ENCODE data around the gene CPED1. TPM values are rescaled to one million over a fixed set of nuclear protein-coding genes. Genes with fewer than 3 reads are reported as not detected.
"Not testable (repeated sequence)": the region's sequence is repeated elsewhere in the genome, so short reads cannot be mapped to it uniquely, and the experiment has no call there.

Gene CPED1
- total RNA-seq, 1 donor from 2014 or later: 27.3 TPM

- H3K27me3 ChIP-seq: no peaks in the 10 kb centered on the region
- DNase-seq (ENCODE audit: extremely low spot score in 2 of 2): no peak
- peaks cover 5% of the 10 kb centered on the region for H3K4me1 ChIP-seq
- intact Hi-C loops (cut with DNase I): no loop called here
- H3K27ac ChIP-seq: peak overlapping the region; percentile 4
- no peaks in the 10 kb centered on the region for H3K36me3 ChIP-seq
- TF ChIP-seq POLR2A (IDR thresholded peaks at IDR 0.05) (no peak), POLR2AphosphoS5 (IDR thresholded peaks at IDR 0.05; ENCODE audit: insufficient read depth in 1 of 2, low read depth in 1 of 2) (peak in 1 of 2 donors; percentile 46)
- H3K9me3 ChIP-seq: no peaks in the 10 kb centered on the region
- H3K4me3 ChIP-seq: no peak overlapping the region
Measured at GRCh38 chr7:121069346-121070100, 81.0 kb downstream of the CPED1 start.

DNA sequence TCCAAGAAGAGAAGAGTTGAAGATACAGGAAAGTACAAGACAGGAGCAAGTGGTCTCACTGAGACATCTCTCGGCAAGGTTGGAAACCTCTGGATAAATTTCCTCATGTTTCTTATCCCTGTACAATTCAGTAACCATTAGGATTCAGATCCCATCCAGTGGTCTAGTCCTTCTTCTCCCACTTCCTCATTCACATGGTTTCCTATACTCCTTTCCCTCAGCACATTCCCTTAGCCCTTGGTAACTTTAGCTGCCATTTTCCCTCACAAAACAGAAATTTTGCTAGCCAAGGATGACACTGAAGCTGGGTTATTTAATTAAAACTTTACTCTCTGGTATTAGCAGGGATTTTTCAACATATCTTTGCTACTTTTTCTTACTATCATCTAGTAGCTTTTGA, 82.6 kb downstream of the CPED1 start:
- DNase-seq (ENCODE audit: extremely low spot score in 2 of 2): no peak
- no peaks in the 10 kb centered on the region for H3K27me3 ChIP-seq
- no peak for TF ChIP-seq POLR2AphosphoS5 (IDR thresholded peaks at IDR 0.05; ENCODE audit: insufficient read depth in 1 of 2, low read depth in 1 of 2)
- TF ChIP-seq POLR2A (IDR thresholded peaks at IDR 0.05): no peak
- no peak for TF ChIP-seq CTCF (IDR thresholded peaks at IDR 0.05)
- H3K4me1 ChIP-seq: peaks cover 5% of the 10 kb centered on the region
- H3K4me3 ChIP-seq: no peak overlapping the region
- no peak overlapping the region for H3K27ac ChIP-seq
- intact Hi-C loops (cut with DNase I): no loop called here
- H3K36me3 ChIP-seq: no peaks in the 10 kb centered on the region
- no peaks in the 10 kb centered on the region for H3K9me3 ChIP-seq

DNA sequence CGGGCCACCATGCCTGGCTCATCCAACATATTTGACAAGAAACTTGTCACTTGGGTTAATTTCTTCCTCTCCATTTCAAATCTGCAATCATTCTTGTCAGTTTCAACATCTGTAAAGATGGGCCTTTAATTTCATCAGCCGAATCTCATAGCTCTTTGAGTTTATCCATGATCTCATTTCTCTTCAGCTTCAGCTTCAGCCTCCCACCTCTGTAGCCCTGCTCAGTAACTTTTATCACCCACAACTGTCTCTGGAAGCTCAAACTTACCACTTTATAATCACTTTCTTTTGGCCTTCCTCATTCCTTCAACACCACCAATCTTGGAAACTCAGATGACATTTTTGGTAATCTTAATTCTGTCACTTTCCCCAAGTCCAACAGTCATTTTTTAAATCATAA, 83.2 kb downstream of the CPED1 start:
- DNase-seq (ENCODE audit: extremely low spot score in 2 of 2): no peak
- Histone ChIP-seq H3K4me1 (peaks cover 5% of the 10 kb centered on the region), H3K36me3 (no peaks in the 10 kb centered on the region), H3K27me3 (no peaks in the 10 kb centered on the region), H3K9me3 (no peaks in the 10 kb centered on the region), H3K4me3 (no peak overlapping the region), H3K27ac (no peak overlapping the region)
- intact Hi-C loops (cut with DNase I): no loop called here
- TF ChIP-seq POLR2A (IDR thresholded peaks at IDR 0.05) (no peak), POLR2AphosphoS5 (IDR thresholded peaks at IDR 0.05; ENCODE audit: insufficient read depth in 1 of 2, low read depth in 1 of 2) (no peak)

- no peaks in the 10 kb centered on the region for H3K9me3 ChIP-seq
- no peak overlapping the region for H3K4me3 ChIP-seq
- no peaks in the 10 kb centered on the region for H3K27me3 ChIP-seq
- no peak for TF ChIP-seq CTCF (IDR thresholded peaks at IDR 0.05)
- TF ChIP-seq POLR2A (IDR thresholded peaks at IDR 0.05): no peak
- no peaks in the 10 kb centered on the region for H3K36me3 ChIP-seq
- intact Hi-C loops (cut with DNase I): no loop called here
- H3K27ac ChIP-seq: no peak overlapping the region
- DNase-seq (ENCODE audit: extremely low spot score in 2 of 2): no peak
- H3K4me1 ChIP-seq: peaks cover 5% of the 10 kb centered on the region
Measured at GRCh38 chr7:121072826-121073225, 84.3 kb downstream of the CPED1 start.

GRCh38 chr7:121073463-121074099, 85.1 kb downstream of the CPED1 start:
- intact Hi-C loops (cut with DNase I): no loop called here
- no peak for DNase-seq (ENCODE audit: extremely low spot score in 2 of 2)
- Histone ChIP-seq H3K27me3 (no peaks in the 10 kb centered on the region), H3K4me3 (no peak overlapping the region), H3K36me3 (no peaks in the 10 kb centered on the region), H3K4me1 (peaks cover 5% of the 10 kb centered on the region), H3K9me3 (no peaks in the 10 kb centered on the region), H3K27ac (no peak overlapping the region)
- no peak for TF ChIP-seq CTCF (IDR thresholded peaks at IDR 0.05)
- TF ChIP-seq POLR2AphosphoS5 (IDR thresholded peaks at IDR 0.05; ENCODE audit: insufficient read depth in 1 of 2, low read depth in 1 of 2): no peak
- no peak for TF ChIP-seq POLR2A (IDR thresholded peaks at IDR 0.05)

GRCh38 chr7:121075424-121075841, 86.9 kb downstream of the CPED1 start:
- H3K4me1 ChIP-seq; H3K36me3 ChIP-seq; DNase-seq (ENCODE audit: extremely low spot score in 2 of 2); H3K27ac ChIP-seq; H3K9me3 ChIP-seq; H3K4me3 ChIP-seq; H3K27me3 ChIP-seq; intact Hi-C loops (cut with DNase I): not testable (repeated sequence)

All from vagina (tissue), 2 donors.